HG03135 (cell line): ENCODE measurements around the gene ZNF609.
"Not testable (repeated sequence)": the region's sequence is repeated elsewhere in the genome, so short reads cannot be mapped to it uniquely, and the experiment has no call there.

ENCODE experiments used
- ATAC-seq: cut with Tn5 transposase; IDR thresholded peaks from one replicate; pipeline ENCODE4 v1.9.1; 2021; ENCODE audit warnings: mild to moderate bottlenecking, moderate library complexity; ENCODE audit not compliant: unreplicated experiment

The ZNF609 gene

DNA sequence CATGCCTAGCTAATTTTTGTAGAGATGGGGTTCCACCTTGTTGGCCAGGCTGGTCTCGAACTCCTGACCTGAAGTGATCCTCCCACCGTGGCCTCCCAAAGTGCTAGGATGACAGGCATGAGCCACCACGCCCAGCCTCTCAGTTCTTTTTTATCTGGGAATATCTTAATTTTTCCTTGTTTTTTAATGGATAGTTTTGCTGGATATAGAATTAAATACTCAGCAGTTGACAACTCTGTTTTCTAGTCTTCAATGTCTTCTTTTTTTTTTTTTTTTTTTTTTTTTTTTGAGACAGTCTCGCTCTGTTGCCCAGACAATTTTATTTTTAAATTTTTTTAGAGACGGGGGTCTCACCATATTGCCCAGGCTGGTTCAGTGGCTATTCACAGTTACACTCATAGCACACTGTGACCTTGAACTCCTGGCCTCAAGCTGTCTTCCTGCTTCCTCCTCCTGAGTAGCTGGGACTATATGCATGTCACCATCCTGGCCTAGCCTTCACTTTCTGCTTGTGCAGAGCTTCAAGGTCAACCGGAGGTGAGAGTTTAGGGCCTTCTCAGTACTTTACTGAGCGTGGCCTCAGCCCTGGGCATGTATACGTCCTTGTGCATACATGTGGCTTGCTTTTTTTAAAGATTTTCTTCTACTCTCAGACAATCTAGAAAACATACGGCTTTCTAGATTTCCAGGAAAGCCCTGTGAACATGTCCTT lies 120.5 kb downstream of the ZNF609 start:
- ATAC-seq = no peak

DNA sequence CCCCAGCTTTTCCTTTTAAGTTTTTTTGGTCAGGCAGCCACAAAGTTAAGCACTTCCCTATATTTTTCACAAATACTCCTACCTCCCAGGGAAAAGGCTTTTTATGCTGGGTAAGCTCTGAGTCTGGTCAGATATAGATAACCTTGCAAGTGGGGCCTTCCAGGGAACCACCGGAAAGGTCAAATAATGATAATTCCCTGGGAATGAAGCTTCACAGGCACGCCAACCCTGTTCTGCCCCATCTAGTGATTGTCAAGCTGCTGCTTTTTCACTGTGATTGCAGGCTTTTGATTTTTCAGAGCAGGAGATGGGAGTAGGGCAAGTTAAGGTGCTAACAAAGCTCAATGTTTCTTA lies 121.0 kb downstream of the ZNF609 start:
- ATAC-seq = no peak

DNA sequence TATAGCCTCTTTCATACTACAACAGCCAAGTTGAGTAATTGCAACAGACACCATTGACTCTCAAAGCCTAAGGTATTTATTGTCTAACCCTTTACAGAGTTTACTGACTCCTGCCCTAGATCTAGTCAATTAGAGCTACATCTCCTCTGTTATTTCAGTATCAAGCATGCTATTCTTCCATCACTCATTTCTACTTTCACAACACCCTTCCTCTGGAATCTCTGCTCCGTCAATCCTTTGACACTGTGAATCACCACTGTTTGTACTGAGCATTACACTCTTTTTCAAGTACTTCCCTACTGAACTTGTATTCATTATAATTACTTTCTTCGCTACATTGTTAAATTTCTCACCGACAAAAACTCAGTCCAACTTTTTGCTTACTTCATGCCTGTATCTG lies 121.8 kb downstream of the ZNF609 start:
- no peak for ATAC-seq

GRCh38 chr15:64583519-64583918 lies 123.1 kb downstream of the ZNF609 start:
- ATAC-seq = no peak

- no peak for ATAC-seq
These were observed 123.6 kb downstream of the ZNF609 start for GRCh38 chr15:64583983-64584382.

DNA sequence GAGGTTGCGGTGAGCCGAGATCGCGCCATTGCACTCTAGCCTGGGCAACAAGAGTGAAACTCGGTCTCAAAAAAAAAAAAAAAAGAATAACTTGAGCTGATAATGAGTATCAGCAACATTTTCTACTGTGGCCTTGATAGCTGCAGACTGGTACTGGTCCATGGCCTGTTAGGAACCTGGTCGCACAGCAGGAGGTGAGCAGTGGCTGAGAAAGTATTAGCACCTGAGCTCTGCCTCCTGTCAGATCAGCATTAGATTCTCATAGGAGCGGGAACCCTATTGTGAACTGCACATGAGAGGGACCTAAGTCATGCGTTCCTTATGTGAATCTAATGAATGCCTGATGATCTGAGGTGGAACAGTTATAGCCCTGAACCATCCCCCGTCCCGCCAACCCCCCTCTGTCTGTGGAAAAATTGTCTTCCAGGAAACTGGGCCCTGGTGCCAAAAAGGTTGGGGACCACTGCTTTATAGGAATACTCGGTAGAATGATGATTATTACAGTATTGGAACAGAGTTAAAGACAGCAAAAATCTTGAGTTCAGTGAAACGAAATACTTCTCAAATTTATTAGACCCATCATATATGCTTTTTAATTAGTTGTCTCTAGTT lies 126.0 kb downstream of the ZNF609 start:
- no peak for ATAC-seq

DNA sequence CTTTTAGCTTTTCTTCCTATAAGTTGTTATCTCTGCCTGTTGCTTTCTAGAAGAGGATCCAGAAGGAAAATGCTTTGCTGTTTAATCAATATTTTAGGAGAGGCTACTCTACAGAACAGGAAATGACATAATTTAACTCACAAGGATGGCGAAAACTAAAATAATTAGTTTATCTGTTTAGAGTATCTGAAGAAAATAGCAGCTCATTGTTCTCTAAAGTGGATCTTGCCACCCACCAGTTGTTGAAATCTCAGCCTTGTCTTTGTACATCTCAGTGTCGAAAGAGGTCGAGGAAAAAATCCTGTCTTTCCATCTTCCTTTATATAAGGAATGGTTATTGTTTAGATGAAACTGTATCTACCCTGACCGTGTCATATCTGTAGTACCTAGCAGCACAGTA lies 126.6 kb downstream of the ZNF609 start:
- ATAC-seq = no peak

DNA sequence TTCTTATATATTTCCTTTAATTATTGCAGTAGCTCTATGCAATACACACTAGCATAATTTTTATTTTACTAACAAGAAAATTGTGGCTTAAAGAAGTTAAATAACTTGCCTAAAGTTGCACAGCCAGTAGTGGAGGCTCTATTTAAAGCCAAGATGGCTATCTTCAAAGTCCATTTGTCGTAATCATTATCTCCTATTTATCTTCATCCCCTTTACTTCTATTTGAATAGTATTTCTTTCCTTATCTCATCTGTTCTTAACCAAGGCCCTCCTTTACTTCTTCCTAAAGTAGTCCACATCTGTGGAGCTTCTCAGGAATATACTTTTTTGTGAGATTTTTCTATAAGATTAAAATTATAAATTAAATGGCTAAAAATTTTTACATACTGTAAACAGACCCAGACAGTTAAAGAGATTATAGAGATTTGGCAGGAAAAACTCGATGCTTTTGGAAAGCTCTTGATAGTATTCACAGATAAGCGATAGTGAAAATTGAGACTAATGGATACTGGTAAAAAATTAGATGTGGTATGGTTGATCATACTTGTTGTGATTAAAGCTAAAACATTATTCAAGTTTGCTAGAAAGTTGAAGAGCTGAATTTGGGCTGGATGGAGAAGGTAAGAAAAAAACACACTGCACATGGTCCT lies 129.2 kb downstream of the ZNF609 start:
- no peak for ATAC-seq

- ATAC-seq = not testable (repeated sequence)
These were observed 132.5 kb downstream of the ZNF609 start for GRCh38 chr15:64592845-64593244.

GRCh38 chr15:64596701-64597476 lies 136.5 kb downstream of the ZNF609 start:
- ATAC-seq = peak; percentile 55

DNA sequence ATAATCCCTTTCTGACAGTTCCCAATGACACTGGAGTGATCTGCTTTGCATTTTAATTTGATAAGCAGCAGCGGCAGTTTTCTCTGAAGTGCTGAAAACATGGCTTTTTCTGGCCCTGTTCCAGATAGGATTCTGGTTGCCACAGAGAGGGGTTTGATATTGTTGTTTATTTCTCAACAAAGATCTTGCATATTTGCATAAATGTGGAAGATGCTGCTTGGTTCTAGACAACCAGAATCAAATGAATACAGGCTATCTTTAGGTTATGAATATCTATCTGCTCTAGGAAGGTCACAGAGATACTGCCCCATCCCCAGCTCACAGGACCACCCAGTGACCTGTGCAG lies 137.1 kb downstream of the ZNF609 start:
- ATAC-seq = peak; percentile 29

- ATAC-seq = no peak
These were observed 138.8 kb downstream of the ZNF609 start for GRCh38 chr15:64599226-64599625.

- no peak for ATAC-seq
These were observed 139.3 kb downstream of the ZNF609 start for GRCh38 chr15:64599716-64600115.

DNA sequence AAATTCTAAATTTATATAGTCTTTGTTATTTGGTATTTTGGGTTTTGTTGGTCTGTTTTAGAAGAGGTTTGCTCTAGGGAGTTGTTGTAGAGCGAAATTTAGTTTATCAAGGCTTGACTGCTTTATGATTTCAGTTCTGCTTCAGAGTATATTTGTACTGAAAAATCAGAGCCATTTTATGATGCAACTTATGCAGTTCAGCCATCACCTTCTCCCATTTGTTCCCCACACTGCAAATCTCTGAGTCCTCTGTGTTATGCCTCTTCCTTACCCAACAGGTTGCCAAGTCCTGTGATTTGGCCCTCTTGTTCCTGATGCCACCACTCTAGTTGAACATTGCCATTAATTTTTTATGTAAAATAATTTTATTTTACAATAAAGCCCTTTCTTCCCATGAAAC lies 140.4 kb downstream of the ZNF609 start:
- no peak for ATAC-seq

- no peak for ATAC-seq
These were observed 143.9 kb downstream of the ZNF609 start for GRCh38 chr15:64604319-64604718.

DNA sequence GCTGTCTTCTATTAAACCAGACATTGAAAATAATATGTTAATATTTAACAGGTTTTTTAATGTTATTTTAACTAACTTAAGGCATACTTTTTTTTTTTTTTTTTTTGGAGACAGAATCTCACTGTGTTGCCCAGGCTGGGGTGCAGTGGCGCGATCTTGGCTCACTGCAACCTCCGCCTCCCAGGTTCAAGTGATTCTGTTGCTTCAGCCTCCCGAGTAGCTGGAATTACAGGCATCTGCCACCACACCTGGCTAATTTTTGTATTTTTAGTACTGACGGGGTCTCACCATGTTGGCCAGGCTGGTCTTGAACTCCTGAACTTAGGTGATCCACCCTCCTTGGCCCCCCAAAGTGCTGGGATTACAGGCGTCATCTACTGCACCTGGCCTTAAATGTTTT lies 147.0 kb downstream of the ZNF609 start:
- ATAC-seq = not testable (repeated sequence)

GRCh38 chr15:64610257-64610919 lies 150.0 kb downstream of the ZNF609 start:
- ATAC-seq = no peak

DNA sequence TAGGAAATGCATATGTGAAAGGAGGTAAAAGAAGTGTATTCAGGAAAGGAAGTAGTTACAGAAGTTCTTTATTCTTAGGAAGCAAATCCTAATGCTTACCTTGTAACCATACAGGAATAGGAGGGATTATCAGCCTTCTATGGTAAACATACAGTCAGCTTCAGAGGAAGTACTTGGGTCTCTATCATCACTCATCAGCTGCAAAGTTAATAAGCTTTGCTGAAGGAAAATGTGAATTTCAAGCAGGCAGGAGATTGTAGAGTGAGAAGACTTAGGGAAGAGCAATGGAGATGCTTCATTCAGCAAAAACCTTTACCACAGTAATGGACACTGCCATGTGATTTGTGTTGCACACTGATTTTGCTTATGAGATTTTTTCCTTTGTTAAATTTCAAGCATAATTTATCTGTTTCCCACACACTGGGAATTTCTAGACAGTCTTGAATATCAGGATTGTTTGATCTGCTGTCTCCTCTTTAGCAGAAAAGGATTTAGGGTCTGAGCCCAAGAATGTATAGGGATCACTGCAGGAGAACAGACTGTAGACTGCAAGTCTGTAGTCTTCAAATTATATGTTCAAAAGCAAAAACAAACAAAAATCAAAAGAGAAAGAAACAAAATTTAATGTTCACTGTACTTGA lies 150.8 kb downstream of the ZNF609 start:
- no peak for ATAC-seq

DNA sequence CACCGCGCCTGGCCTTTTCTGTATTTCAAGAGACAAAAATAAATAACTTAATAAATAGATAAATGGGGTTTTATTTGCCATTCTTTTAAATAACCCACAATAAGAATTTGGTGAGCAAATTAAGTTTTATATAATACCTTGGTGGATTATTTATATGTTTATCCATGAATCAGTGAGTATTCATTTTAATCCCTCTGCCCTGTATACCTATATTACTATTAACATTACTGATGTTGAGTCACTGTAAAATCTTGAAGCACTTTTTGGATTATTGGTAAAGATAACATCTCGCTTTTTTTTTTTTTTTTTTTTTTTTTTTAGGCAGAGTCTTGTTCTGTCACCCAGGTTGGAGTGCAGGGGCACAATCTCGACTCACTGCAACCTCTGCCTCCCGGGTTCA lies 154.1 kb downstream of the ZNF609 start:
- no peak for ATAC-seq

DNA sequence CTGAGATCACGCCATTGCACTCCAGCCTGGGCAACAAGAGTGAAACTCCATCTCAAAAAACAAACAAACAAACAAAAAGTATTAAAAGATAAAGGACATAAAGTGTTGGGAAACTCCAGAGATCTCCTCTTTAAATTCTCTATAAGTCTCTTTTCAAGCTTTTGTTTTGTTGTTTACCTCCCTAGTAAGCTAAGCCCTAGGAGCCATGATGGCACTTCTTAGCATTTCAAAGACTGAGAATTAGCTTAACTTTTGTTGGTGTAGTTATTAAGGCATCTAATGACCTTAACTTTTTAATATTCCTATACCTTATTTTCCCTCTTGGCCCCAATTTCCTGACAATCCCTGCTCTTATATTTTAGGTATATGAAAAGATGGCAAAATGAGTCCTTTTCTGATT lies 157.3 kb downstream of the ZNF609 start:
- ATAC-seq = no peak

DNA sequence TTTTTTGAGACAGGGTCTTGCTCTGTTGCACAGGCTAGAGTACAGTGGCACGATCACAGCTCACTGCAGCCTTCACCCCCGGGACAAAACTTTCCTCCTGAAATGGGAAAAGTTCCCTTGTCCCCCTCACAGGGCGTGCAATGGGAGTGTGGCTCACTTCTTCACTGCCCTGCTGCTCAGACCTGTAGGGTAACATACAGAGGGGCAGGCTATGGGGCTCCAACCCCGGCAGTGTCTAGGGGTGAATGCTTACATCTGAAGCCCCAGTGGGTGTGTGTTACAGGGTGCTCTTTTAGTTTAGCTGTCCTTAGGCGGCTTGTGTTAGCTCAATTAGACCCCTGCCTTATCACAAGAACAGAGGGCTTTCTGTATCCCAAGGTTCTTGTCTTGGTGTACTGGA lies 157.8 kb downstream of the ZNF609 start:
- no peak for ATAC-seq
